Activated CD4-positive, alpha-beta T cell treated with anti-CD3 and anti-CD28 coated beads for 24 hours (primary cell): ENCODE measurements around the gene AVP.

Experiments used
- DNase-seq, 2 donors: peaks; one replicate each; pipeline ENCODE4 v3.0.0-alpha.2; 2020; ENCODE audit warnings: low read depth in 2 of 2

The AVP gene

GRCh38 chr20:3109350-3110302, 25.1 kb upstream of the AVP start:
- no peak for DNase-seq

- DNase-seq: no peak
These were observed 23.0 kb upstream of the AVP start for GRCh38 chr20:3107464-3108025.

DNA sequence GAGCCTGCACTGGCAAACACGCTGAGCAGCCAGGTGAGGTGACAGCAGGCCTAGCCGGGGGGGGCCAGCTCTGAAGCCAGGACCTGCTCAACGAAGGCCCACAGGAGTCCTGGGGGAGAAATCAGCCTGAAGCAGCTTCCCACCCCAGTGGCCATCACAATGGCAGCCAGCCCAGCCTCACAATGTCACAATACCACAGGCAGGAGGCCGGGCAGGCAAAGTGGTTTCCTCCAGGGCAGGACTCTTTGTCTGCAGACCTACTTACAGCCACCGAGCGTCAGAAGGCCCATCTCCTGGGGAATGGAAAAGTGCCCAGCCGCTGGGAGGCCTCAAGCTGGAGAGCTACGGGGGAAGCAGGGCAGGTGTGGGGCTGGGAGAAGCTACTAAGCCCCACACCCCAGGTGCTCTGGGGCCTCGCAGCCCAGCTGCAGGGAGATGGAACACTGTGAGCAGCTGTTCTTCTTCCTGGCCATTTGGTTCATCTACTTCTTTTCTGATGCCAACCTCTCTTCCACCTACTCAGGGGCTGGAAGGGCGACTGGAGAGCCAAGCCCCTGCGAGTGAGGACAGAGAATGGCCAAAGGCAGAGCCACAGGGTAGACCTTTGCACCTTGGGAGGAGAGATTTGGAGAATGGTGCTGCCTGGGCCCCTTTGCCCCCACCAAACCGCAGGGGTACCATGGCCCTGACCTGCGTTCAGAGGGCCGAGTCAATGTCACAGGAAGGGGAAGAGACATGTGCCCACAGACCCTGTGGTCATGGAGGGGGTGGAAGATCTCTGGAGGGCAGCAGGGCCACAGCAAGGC, 22.3 kb upstream of the AVP start:
- DNase-seq: no peak

GRCh38 chr20:3106185-3106584, 21.7 kb upstream of the AVP start:
- DNase-seq: no peak

DNA sequence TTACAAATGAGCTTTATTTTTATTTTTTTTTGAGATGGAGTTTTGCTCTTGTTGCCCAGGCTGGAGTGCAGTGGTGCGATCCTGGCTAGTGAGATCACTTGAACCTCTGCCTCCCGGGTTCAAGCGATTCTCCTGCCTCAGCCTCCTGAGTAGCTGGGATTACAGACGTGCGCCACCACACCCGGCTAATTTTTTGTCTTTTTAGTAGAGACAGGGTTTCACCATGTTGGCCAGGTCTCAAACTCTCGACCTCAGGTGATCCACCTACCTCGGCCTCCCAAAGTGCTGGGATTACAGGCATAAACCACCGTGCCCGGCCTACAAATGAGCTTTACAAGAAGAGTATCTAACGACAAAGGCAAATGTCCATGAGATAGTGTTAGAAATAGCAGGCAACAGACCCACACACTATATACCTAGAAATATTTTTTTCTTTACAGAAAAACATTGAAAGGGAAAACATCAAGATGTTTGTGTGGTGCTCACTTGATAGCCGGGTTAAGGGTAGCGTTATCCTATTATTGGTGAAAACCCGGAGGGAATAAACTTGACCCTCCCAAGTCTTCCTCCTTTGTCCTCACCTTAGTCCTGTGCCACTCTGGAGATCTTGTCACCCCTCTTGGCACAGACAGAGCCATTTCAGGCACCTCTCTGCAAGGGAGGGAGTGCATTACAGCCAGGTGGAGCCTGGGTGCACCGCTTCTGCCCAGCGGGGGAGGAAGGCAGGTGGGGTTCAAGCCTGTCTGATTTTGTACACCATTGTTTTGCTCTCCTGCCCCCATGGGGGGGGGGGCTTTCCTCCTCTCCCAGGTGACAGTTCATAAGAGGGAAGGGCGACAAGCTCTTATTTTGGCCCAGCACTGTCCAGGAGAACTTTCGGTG, 21.0 kb upstream of the AVP start:
- DNase-seq: no peak

GRCh38 chr20:3103369-3104032, 19.0 kb upstream of the AVP start:
- no peak for DNase-seq

DNA sequence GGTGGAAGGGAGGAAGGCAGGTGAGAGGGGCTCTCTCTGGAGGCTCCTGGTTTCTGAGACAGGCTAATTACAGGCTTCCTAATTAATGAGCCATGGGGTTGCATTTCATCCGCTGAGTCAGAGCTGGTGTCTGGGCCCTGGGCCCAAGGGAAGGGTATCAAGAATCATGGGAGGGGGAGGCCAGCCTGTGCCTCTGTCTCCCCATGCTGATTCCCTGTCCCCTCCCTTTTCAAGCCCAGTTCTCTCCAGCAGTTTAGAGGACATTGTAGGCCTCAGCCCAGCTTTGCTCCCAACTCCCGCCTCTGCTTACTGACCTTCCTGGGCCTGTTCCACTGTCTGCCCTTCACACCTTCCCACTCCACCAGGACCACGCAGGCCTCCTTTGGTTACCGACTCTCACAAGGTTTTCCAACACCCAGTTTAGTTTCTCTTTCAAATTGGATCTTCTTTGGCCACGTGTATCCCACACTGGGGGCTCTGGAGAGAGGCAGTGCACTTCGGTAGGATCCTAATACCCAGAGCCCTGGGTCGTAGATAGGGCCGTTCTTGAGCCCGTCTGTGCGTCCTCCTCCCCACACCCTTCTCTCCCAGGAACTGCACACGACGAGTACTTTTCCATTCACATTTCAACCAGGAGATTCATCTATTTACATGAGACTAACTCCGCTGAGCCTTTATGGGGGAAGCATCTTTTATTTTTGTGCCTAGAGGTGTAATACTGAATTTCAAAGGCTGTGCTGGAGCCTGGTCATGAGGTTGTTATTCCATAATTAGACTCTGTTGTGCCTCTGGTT, 18.2 kb upstream of the AVP start:
- no peak for DNase-seq

DNA sequence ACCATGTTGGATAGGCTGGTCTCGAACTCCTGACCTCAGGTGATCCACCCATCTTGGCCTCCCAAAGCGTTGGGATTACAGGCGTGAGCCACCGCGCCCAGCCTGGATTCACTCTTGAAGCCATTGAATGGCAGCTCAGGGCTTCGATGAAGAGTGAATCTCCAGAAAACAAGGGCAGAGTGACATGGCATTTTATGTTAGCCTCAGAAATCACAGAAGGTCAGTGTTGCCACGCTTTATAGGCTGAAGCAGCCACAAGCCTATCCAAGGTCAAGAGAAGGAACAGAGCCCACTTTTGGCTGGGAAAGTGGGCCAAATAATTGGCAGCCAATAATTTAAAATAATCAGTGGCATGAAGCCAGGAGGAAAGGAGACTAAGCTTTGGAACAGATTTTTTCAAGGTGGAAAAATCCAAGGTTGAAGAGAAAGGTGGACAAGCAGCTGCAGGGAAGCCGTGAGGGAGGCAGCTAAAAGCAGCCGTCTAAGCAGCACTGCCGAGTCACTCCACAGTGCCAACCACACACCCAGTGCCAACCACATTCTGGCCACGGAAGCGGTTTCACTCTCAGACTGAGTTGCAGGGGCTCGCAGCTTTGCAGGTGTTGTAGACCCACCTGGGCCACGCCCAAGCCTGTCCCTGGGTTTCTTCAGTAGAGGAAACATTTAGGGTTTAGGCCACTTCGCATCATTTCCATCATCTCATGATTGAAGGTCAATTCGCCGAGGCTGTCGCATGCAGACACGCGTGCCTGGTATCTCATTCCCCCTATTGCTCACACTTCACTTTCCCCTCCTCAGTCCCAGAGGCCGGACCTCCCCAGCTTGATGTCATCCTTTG, 17.4 kb upstream of the AVP start:
- DNase-seq: peak in 1 of 2 donors; percentile 38

GRCh38 chr20:3101251-3101650, 16.7 kb upstream of the AVP start:
- no peak for DNase-seq

GRCh38 chr20:3100480-3100879, 16.0 kb upstream of the AVP start:
- no peak for DNase-seq

GRCh38 chr20:3094848-3095629, 10.5 kb upstream of the AVP start:
- no peak for DNase-seq

- no peak for DNase-seq
These were observed 9.4 kb upstream of the AVP start for GRCh38 chr20:3093861-3094361.

DNA sequence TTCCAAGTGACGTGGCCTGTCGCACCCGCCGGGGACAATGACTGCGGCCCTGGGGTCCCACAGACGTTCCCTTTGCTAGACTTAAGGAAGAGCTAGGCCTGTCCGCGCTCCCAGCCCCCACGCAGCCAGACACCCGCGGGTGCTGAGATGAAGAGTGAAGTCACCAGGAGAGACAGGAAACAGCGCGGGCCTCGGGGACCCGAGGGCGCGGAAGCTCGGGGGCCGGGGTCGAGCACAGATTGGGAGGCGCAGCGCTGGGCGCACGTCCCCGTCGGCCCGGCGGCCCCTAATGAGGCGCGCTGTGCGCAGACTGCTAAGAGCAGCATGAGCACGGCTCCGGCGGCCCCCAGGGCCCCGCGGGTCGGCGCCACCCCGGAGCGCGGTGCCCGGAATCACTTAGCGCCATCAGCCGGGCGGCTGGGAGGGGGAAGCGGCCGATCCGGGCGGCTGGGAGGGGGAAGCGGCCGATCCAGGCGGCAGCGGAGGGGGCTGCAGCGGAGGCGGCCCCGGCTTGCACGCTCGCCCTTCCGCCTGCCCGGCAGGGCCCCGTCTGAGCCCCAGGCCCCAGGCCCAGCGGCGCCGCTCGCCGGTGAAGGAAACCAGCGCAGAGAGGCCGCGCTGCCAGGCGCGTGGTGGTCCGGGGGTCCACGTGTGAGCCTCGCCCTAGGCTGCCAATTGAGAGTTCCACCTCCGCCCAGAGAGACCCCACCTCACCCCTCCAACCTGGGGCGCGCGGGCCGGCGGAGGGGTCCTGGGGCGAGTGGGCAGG, 8.3 kb upstream of the AVP start:
- peak; percentile 14 to 35 for DNase-seq

DNA sequence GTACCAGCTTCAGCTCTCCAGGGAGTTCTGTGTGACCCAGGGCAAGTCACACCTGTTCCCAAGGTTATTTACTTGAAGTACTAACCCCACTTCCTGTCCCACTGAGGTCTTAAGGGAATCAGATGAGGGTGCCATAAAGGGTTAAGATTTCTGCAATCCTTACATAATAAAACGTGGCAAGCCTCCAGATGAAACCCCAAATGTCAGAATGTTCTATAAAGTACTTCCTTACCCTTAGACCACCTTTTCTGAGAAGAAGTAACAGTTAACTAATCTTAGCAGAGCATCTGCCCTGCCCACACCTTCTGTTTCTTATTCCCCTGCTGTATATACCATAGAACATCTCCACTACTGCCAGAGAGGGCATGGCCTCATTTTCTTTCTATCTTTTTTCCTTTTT, 6.0 kb upstream of the AVP start:
- no peak for DNase-seq

- DNase-seq: no peak
These were observed 3.5 kb upstream of the AVP start for GRCh38 chr20:3088031-3088430.

GRCh38 chr20:3085571-3086072, 1.1 kb upstream of the AVP start:
- no peak for DNase-seq

DNA sequence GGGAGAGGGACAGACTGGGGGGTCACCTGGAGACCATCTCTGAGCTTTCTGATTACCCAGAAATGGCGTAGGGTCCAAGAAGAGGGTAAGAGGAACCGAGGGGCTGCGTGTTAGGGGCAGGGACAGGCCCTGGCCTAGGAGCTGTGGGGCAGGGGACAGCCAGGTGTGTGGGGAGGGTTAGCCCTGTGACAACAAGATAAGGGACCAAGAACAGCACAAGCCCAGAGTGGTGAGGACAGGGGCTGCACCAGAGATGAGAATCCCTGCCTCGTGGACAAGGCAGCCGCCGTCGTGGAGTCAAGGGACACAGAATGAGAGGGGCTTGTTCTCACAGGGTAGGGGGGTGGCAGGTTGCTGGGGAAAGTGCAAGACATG, 449 bp upstream of the AVP start:
- no peak for DNase-seq
